GM12873 (cell line): ENCODE measurements around the gene GATB.

Experiments
- TF ChIP-seq, protein P1 (sequence below): IDR thresholded peaks from 2 replicates; pipeline ENCODE4 v1.5.1; 2012; ENCODE audit warnings: low read depth, mild to moderate bottlenecking, moderate library complexity, low read length, control low read depth; ENCODE audit not compliant: insufficient read depth; ENCODE audit errors: missing control alignments

Gene GATB

GRCh38 chr4:151694961-151695720 is 65.7 kb downstream of the GATB start:
- TF ChIP-seq, protein P1, sequence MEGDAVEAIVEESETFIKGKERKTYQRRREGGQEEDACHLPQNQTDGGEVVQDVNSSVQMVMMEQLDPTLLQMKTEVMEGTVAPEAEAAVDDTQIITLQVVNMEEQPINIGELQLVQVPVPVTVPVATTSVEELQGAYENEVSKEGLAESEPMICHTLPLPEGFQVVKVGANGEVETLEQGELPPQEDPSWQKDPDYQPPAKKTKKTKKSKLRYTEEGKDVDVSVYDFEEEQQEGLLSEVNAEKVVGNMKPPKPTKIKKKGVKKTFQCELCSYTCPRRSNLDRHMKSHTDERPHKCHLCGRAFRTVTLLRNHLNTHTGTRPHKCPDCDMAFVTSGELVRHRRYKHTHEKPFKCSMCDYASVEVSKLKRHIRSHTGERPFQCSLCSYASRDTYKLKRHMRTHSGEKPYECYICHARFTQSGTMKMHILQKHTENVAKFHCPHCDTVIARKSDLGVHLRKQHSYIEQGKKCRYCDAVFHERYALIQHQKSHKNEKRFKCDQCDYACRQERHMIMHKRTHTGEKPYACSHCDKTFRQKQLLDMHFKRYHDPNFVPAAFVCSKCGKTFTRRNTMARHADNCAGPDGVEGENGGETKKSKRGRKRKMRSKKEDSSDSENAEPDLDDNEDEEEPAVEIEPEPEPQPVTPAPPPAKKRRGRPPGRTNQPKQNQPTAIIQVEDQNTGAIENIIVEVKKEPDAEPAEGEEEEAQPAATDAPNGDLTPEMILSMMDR: no peak

DNA sequence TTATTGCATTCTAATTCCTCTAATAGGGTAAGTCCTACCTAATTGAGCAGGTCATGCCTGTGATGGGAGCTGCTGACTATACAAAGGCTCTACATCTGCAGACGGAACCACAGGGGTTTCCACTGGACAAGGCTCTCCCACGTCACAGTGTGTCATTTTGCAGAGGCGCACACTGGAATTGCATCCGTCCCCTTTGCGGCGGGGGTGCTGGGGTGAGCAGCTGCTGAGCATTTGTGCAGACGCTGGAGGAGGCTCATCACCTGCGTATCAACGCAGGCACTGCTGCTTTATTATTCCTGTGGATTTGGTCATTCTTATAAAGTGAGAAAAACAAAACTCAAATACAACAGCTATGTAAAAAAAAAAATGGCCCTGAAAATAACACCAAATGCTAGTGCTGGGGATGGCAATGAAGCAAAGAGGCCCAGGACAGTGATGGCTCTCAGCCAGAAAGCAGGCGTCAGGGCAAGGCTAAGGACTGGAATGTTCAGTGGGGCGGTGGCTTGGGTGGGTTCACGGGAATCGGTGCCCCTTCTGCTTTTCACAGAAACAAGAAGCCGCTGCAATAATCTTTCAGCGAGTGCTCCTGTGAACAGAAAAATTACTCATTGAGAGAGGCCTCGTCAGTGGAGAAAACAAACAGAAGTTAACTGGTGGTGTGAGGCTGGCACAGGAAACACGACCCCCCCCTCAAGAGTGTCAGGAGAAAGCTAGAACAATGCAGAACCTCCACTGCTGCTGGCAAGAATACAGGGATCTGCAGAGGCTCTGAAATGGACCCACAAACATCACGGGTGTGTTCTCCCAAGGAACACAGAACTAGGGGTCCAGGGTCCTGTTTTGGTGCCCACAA is 67.8 kb downstream of the GATB start:
- TF ChIP-seq, protein P1: no peak

DNA sequence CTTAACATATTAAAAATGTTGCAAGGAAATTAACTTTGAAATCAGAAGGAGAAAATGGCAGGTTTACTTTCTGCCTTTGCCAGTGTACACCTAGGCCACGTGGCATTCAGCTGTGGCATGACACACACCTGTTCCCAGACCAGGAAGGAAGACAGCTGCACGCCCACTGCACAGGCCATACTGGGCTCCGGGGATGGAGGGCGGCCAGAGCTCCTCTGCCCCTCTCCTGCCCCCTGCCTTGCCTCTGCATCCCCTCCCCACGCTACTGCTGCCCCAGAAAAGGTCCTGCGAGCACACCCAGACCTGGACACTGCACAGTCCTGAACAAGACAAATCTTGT is 68.4 kb downstream of the GATB start:
- TF ChIP-seq, protein P1: no peak

- TF ChIP-seq, protein P1: no peak
Measured at GRCh38 chr4:151691639-151692442, 69.0 kb downstream of the GATB start.

- TF ChIP-seq, protein P1: no peak
Measured at GRCh38 chr4:151690876-151691275, 69.9 kb downstream of the GATB start.

DNA sequence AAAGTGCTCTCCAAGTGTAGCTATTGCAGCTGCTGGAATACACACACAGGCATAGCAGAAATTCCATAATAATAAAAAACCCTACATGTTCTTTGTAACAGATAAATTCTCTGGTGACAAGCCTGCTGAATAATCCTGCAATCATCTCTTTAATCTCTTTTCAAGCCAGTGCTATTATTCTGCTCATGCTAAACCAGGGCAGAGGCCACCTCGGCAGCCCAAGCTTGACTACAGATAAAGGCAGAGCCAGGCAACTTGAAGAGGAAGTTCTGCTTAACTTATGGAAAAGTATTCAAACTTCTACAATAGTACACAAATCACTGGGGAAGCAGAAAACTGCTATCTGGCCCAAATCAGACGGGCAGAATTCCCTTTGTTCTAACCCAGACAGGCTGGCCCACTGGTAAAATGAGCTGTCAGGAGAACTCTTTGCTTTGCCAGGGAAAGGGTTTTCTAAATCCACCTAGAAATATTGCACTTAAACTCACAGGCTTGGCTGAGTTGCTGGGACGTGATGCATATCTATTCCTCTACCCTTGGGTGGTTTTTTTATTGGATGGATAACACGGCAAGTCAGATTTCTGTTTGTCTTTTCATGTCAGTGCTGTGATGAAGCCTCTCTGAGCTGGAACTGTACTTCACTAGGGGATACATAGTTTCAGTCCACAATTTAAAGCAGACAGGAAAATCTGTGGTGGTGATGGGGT is 70.5 kb downstream of the GATB start:
- TF ChIP-seq, protein P1: no peak
